Left ventricle myocardium inferior (tissue), 1 donor: Measurements from ENCODE around the gene GFOD2. TPM values are rescaled to one million over a fixed set of nuclear protein-coding genes. Genes with fewer than 3 reads are reported as not detected.

Experiments
- DNase-seq: peaks from one replicate; pipeline ENCODE4 v3.0.0-alpha.2; 2020
- H3K27ac ChIP-seq: fragments of 200-600 bp; replicated peaks from 2 replicates; pipeline ENCODE4 v1.8.0; 2021
- H3K27me3 ChIP-seq: fragments of 200-600 bp; 2 replicates; pipeline ENCODE4 v1.8.0; 2021; ENCODE audit warnings: low read depth
- H3K36me3 ChIP-seq: fragments of 200-600 bp; 2 replicates; pipeline ENCODE4 v1.8.0; 2021
- H3K4me1 ChIP-seq: fragments of 200-600 bp; 2 replicates; pipeline ENCODE4 v1.8.0; 2021
- H3K4me3 ChIP-seq: fragments of 200-600 bp; 2 replicates; pipeline ENCODE4 v1.8.0; 2021; ENCODE audit warnings: mild to moderate bottlenecking, moderate library complexity
- H3K9me3 ChIP-seq: fragments of 200-600 bp; replicated peaks from 2 replicates; pipeline ENCODE4 v1.8.0; 2021
- CTCF ChIP-seq: fragments of 200-600 bp; IDR thresholded peaks from 2 replicates; pipeline ENCODE4 v1.8.0; 2021; ENCODE audit warnings: antibody characterized with exemption, mild to moderate bottlenecking, borderline replicate concordance
- intact Hi-C: fragments of 100-400 bp; cut with micrococcal nuclease; formaldehyde crosslinking; loops from one replicate; pipeline ENCODE4 v1.11.0; 2022
- total RNA-seq: library from RNA; stranded (reverse); fragmentation: NEBNext Ultra II Directional; extraction: Animal tissue kit (Norgen Biotek cat#: 25700); gene quantifications from one replicate; pipeline ENCODE4 v1.2.1, GENCODE V29; 2021
- donor health status: DM: no; HTN: yes; CAD: no; lungs with severe emphysema.

GFOD2 gene
- total RNA-seq, 1 donor from 2014 or later = 11.1 TPM

DNA sequence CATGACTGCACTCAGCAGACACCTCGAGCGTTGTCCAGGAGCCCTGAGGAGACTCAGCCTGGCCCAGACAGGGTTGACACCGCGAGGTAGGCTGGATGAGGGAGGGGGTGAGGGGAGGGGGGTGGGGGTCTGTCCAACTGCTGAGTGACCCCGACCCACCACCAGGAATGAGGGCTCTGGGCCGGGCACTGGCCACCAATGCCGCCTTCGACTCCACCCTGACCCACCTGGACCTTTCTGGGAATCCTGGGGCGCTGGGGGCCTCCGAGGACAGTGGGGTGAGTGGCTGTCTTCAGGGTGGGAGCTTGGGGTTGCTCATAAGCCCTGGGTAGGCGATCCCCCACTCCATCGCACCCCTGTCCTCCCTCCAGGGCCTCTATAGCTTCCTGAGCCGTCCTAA is 71.4 kb downstream of the GFOD2 start:
- Histone ChIP-seq H3K27me3 (peaks cover 87% of the 10 kb centered on the region), H3K36me3 (no peaks in the 10 kb centered on the region), H3K4me1 (peaks cover 32% of the 10 kb centered on the region), H3K27ac (no peak overlapping the region), H3K4me3 (no peak overlapping the region), H3K9me3 (no peaks in the 10 kb centered on the region)
- intact Hi-C loops = no loop called here
- TF ChIP-seq CTCF = no peak
- DNase-seq = no peak

DNA sequence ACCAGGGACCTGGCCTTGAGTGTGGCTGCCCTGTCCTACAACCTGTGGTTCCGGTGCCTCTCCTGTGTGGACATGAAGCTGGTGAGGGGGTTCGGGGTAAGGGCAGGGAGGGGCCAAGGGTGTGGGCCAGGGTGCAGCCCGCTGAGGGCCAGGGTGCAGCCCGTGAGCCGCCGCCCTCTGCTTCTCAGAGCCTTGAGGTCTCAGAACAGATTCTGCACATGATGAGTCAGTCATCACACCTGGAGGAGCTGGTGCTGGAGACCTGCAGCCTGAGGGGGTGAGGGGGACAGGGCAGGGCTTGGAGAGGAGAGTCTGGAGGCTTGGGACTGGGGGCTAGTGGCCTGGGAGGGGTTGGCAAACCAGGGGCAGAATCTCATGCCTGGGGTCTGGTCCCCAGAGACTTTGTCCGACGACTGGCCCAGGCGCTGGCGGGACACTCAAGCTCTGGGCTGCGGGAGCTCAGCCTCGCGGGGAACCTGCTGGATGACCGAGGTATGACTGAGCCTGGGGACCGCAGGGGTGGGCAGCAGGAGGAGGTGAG is 71.9 kb downstream of the GFOD2 start:
- Histone ChIP-seq H3K27me3 (peaks cover 82% of the 10 kb centered on the region), H3K36me3 (no peaks in the 10 kb centered on the region), H3K4me3 (no peak overlapping the region), H3K27ac (no peak overlapping the region), H3K9me3 (no peaks in the 10 kb centered on the region), H3K4me1 (peaks cover 37% of the 10 kb centered on the region)
- DNase-seq = no peak
- TF ChIP-seq CTCF = no peak
- intact Hi-C loops = no loop called here

GRCh38 chr16:67645397-67646121 is 73.6 kb downstream of the GFOD2 start:
- Histone ChIP-seq H3K4me3 (peak overlapping the region; percentile 60), H3K27ac (no peak overlapping the region), H3K27me3 (peaks cover 66% of the 10 kb centered on the region), H3K9me3 (no peaks in the 10 kb centered on the region), H3K36me3 (no peaks in the 10 kb centered on the region), H3K4me1 (peaks cover 44% of the 10 kb centered on the region)
- TF ChIP-seq CTCF = no peak
- DNase-seq = no peak
- intact Hi-C loops = no loop called here

DNA sequence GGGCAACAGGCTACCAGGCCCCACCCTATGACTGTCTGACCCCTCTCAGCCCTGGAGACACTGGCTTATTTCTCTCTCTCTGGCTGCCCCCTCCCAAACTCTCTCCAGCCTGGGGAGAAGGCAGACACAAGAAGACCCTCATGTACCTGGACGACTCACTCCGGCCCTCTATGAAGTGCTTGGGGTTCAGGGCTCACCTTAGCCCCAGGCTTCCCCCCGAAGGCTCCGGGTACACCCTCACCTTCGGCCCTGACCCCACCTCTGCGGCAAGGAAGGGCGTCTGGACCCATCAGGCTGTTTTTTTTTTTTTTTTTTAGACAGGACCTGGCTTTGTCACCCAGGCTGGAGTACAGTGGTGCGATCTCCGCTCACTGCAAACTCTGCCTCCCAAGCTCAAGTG is 75.1 kb downstream of the GFOD2 start:
- H3K27ac ChIP-seq = no peak overlapping the region
- intact Hi-C loops = no loop called here
- no peaks in the 10 kb centered on the region for H3K9me3 ChIP-seq

More for the DNA sequence above, 75.1 kb downstream of the GFOD2 start:
- DNase-seq = no peak
- H3K27me3 ChIP-seq = peaks cover 50% of the 10 kb centered on the region
- H3K4me1 ChIP-seq = peaks cover 45% of the 10 kb centered on the region
- no peak for TF ChIP-seq CTCF
- H3K36me3 ChIP-seq = peaks cover 6% of the 10 kb centered on the region
- H3K4me3 ChIP-seq = no peak overlapping the region
